Measurements from ENCODE around the gene ZNF865.

Gene ZNF865

DNA sequence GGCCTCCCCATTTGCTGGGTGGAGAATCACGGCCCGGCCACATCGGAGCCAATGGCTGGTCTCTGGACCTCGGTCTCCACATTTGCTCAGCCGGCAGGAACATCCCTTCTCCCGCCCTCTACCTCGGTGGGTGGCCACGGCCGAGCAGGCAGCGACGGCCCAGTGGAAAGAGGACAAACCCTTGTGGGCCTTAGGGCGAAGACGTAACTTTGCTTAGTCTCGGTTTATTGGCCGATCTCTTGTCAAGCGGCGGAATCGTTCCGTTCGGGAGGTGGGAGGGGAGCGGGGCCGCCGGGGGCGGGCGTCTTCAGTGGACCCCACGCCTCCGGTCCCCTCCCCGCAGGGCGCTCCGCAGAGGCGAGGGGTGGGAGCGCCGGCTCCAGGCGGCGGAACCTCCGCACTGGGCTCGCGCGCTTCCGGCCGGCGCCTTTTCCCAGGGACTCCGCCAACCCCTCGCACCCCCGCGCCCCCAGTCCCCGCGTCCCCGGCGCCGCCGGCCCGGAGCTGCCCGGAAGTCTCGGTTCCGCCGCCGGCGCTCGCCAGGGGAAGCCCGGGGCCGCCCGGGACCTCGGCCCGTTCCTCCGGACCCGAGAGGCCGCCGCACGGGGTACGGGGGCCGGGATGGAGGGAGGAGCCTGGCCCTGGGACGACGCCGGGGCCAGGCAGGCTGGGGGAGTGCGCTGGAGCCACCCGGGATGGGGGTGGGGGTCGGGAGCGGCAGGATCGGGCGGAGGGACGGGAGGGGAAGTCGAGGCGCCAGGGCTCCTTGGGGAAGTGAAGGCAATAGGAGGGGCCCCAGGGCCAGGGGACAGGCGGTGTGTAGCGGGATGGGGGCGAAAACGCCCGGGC, 35.4 kb downstream of the ZNF865 start, which contains the start of gene ZNF580:
Gene ZNF580 (plus strand): TSS at position 426 of the 849 bp plus-strand sequence. CDS start 1,507 bp downstream, outside the sequence.
- TF ChIP-seq GATA3 (IDR thresholded peaks at IDR 0.05; ENCODE audit: low read depth, low read length) (no peak), GATA2 (IDR thresholded peaks at IDR 0.05; ENCODE audit: low read depth, low read length) (no peak)

DNA sequence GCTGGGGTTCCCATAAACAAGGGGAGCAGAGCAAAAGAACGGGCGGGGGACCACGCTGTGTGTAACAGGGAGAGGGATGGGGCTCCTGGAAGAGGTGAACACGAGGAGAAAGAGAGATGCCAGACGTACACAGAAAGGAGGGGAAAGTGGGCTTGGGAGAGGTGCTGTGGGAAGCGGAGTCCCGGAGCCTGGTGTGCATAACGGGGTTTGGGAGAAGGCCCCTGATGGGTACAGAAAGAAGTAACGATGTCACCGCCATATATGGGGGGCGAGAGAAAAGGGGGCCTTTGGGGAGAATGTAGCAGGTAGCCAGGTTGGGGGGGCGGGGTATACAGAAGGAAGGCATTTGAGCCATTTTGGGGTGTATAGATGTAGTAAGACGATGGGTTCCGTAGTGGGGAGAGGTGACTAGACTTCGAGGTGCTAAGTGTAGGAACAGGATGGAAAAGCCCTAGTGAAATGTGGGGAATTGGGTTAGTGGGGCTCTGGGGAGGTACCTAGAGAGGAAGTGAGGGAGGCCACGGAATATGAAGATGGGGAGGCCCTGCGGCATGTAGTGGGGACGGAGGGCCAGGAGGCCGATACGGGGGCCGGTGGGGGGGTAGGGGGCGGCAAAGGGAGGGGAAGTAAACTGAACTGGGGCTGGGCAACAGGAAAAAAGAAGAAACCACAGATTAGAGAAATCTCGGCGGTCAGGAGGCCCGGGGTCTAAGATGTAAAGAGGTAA, 36.1 kb downstream of the ZNF865 start:
- no peak for TF ChIP-seq GATA3 (IDR thresholded peaks at IDR 0.05; ENCODE audit: low read depth, low read length)
- TF ChIP-seq GATA2 (IDR thresholded peaks at IDR 0.05; ENCODE audit: low read depth, low read length), result no peak

GRCh38 chr19:55642153-55643002, 36.9 kb downstream of the ZNF865 start:
- TF ChIP-seq GATA2 (IDR thresholded peaks at IDR 0.05; ENCODE audit: low read depth, low read length) (no peak), GATA3 (IDR thresholded peaks at IDR 0.05; ENCODE audit: low read depth, low read length) (no peak)

DNA sequence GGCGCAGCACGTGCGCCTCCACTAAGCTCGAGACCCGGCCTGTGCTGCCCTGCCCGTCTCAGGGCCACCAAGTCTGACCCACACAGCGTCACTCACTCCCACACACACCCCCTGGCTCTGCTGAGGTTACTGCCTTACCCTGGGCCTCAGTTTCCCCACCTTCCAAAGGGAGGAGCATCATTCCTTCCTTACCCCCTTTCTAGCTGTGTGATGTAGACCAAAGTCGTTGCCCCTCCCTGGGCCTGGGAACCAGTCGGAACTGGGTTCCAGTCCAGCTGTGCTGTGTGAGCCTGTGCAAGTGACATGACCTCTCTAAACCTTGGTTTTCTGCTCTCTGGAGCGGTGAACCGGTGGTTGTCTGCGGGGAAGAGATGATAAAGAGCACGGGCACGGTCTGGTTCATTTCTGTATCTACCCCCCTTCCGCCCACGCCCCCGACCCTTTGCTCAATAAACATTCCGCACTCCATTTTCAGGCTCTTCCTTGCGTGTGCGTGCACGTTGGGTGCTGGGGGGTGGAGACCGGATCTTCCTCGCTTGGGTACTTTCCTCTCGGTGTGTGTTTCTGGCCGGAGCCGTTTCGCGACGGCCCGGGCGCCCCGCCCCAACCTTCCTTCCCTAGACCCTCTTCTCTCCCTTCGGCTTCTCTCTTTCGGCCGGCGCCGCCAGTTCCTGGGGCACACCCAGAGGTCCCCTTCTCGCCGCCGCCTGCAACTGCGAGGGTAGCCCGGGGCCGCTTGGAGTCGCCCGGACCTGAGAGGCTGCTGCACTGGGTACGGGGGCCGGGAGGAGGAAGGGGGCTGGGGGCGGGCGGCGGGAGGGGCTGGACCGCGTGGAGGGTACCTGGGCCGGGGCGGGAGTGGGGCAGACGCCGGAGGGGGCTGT, 37.8 kb downstream of the ZNF865 start, which contains the start of gene ZNF581:
Gene ZNF581 (plus strand): TSS at position 647 of the 884 bp plus-strand sequence. CDS start 923 bp downstream, outside the sequence.
- TF ChIP-seq GATA3 (IDR thresholded peaks at IDR 0.05; ENCODE audit: low read depth, low read length) (no peak), GATA2 (IDR thresholded peaks at IDR 0.05; ENCODE audit: low read depth, low read length) (no peak)

- TF ChIP-seq GATA2 (IDR thresholded peaks at IDR 0.05; ENCODE audit: low read depth, low read length) (no peak), GATA3 (IDR thresholded peaks at IDR 0.05; ENCODE audit: low read depth, low read length) (no peak)
These were observed 38.4 kb downstream of the ZNF865 start for GRCh38 chr19:55643887-55644176.

DNA sequence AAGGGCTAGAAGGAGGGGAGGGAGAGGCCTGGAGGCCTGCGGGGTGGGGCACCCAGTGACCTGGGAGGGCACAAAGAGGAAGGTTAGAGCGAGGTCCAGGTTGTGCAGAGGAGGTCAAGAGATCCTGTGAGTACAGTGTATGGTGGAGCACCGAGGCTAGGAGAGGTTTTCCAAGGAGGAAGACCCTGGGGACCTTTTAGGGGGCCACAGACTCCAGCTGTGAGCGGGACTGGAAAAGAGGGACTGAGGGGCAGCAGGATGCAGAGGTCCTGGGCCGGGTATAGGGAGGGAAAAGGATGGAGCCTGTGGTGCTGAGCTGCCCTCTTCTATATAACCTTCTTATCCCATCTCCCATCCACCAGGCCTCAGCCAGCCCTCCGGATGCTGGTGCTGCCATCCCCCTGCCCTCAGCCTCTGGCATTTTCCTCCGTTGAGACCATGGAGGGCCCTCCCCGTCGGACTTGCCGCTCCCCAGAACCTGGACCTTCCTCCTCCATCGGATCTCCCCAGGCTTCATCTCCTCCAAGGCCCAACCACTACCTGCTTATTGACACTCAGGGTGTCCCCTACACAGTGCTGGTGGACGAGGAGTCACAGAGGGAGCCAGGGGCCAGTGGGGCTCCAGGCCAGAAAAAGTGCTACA, 38.9 kb downstream of the ZNF865 start:
- no peak for TF ChIP-seq GATA3 (IDR thresholded peaks at IDR 0.05; ENCODE audit: low read depth, low read length)
- TF ChIP-seq GATA2 (IDR thresholded peaks at IDR 0.05; ENCODE audit: low read depth, low read length), result no peak

DNA sequence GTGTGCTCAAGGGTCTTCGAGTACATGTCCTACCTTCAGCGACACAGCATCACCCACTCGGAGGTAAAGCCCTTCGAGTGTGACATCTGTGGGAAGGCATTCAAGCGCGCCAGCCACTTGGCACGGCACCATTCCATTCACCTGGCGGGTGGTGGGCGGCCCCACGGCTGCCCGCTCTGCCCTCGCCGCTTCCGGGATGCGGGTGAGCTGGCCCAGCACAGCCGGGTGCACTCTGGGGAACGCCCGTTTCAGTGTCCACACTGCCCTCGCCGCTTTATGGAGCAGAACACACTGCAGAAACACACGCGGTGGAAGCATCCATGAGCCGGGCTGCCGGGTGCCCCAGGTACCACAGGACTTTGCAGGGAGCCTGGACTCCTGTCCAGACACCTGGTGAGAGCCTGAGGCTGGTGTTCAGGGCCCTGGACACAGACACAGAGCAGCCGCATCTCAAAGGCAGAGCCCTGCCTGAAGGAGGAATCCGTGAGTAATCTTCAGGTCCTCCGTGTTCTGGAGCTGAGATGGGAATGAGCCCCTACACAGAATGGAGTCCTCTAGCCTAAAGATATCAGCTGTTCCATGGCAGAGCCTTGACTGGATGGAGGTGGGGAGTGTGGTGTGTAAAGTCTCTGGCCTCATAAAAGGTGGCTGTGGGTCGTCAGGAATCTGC, 39.5 kb downstream of the ZNF865 start:
- TF ChIP-seq GATA2 (IDR thresholded peaks at IDR 0.05; ENCODE audit: low read depth, low read length), result no peak
- no peak for TF ChIP-seq GATA3 (IDR thresholded peaks at IDR 0.05; ENCODE audit: low read depth, low read length)

GRCh38 chr19:55645512-55645881, 40.0 kb downstream of the ZNF865 start:
- TF ChIP-seq GATA3 (IDR thresholded peaks at IDR 0.05; ENCODE audit: low read depth, low read length), result no peak
- TF ChIP-seq GATA2 (IDR thresholded peaks at IDR 0.05; ENCODE audit: low read depth, low read length), result no peak

DNA sequence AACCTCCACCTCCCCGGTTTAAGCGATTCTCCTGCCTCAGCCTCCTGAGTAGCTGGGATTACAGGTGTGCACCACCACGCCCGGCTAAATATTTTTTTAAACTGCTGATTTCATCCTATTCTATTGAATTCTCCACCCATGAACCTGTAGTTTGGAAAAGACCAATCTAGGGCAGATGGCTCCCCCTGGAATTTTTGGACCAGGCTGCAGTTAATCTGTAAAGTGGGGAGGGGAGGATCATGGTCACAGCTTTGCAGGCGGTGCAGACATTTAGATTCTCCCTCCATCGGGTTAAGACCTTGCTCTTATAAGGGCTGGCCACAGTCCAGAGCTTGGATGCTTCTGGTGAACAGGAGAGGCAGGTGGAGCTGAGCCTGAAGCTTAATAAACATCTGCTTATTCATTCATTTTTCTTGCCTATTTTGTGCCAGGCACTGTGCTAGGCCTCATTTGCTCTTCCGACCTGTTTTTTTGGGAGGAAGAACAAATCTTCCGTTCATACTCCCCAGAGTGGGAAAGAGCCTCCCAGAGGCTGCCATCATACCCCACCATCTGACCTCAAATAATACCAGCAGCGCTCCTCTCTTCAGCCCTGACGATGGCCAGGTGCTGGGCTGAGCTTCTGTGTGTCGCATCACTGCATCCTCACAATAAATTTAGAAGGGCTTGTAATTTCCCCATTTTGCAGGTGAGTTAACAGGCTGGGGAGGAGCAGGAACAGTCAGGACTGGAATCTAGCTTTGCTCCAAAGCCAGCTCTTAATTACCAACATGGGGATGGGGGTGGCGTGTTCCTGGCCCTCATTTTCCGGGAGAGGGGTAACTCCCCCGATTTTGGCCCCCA, 41.7 kb downstream of the ZNF865 start:
- no peak for TF ChIP-seq GATA3 (IDR thresholded peaks at IDR 0.05; ENCODE audit: low read depth, low read length)
- TF ChIP-seq GATA2 (IDR thresholded peaks at IDR 0.05; ENCODE audit: low read depth, low read length), result no peak

DNA sequence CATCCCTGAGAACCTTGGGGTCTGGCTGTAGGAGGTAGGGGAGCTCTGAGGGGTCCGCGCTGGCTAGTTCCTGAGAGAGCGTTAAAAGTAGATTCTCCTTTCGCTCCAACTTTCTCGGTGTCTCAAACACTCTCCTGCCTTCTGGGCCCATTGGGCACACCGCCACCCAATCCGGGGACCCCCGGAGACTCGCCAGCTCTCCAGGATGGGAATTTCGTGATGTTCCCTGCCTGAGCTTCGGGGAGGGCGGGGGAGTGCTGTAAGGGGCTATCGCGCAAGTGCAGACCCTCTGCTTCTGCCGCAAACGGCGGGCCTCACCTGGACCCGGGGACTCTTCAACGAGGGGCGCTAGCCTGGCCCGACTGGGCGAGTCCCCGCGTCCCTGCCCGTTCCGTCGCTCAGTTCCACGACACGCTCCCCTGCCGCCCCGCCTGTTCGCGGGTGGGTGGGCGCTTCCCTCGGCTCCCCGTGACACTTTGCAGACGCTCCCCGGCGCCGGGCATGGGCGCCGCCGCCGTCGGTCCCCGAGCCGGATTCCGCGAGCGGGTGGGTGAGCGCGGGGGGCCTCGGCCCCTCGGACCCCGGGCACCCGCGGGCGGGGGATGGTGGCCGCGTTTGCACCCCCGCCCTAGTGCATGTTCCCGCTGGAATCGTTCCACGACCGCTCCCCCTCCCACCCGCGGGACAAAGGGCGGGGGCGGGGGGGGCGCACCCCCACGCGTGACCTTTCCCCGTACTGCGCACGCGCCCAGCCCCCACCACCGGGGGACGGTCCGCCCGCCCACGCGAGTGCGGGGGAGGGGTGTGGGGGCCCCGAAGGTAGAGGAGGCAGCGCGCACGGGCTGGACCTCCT, 42.5 kb downstream of the ZNF865 start, which contains the start of gene CCDC106:
Gene CCDC106 (plus strand): TSS at position 481 of the 853 bp plus-strand sequence. CDS start 835 bp downstream, outside the sequence.
- TF ChIP-seq GATA2 (IDR thresholded peaks at IDR 0.05; ENCODE audit: low read depth, low read length), result no peak
